C4-2B (cell line): Measurements from ENCODE around the gene ZFAND2A.
"Not testable (repeated sequence)": the region's sequence is repeated elsewhere in the genome, so short reads cannot be mapped to it uniquely, and the experiment has no call there.

Source experiments
- H3K27ac ChIP-seq: fragments of 450-650 bp; 2 replicates; pipeline ENCODE4 v1.5.1; 2017
- ZFX ChIP-seq: fragments of 450-650 bp; IDR thresholded peaks from 2 replicates; pipeline ENCODE4 v1.6.1; 2017
- TF ChIP-seq, protein P1 (sequence below): fragments of 450-650 bp; conservative IDR thresholded peaks from 2 replicates; pipeline ENCODE4 v1.5.1; 2017; ENCODE audit warnings: mild to moderate bottlenecking

The ZFAND2A gene

GRCh38 chr7:1121886-1122831 lies 37.8 kb downstream of the ZFAND2A start:
- no peak for TF ChIP-seq ZFX
- TF ChIP-seq, protein P1, sequence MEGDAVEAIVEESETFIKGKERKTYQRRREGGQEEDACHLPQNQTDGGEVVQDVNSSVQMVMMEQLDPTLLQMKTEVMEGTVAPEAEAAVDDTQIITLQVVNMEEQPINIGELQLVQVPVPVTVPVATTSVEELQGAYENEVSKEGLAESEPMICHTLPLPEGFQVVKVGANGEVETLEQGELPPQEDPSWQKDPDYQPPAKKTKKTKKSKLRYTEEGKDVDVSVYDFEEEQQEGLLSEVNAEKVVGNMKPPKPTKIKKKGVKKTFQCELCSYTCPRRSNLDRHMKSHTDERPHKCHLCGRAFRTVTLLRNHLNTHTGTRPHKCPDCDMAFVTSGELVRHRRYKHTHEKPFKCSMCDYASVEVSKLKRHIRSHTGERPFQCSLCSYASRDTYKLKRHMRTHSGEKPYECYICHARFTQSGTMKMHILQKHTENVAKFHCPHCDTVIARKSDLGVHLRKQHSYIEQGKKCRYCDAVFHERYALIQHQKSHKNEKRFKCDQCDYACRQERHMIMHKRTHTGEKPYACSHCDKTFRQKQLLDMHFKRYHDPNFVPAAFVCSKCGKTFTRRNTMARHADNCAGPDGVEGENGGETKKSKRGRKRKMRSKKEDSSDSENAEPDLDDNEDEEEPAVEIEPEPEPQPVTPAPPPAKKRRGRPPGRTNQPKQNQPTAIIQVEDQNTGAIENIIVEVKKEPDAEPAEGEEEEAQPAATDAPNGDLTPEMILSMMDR = no peak
- no peak overlapping the region for H3K27ac ChIP-seq

DNA sequence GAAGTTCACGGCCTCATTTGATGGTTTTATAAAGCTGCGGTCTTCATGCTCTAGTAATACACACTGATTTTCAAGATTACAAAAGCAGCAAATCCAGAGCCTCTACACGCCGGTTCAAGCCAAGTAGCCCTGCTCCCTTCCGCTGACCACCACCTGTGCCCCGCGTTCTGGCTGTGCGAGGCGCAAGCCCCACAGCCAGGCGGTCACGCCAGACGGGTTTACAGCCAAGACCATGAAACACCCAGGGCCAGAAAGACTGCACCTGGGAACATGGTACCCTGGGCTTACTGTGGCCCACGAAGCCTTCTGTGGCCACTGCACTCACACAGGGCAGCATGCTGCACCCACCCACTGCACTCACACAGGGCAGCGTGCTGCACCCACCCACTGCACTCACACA lies 38.5 kb downstream of the ZFAND2A start:
- H3K27ac ChIP-seq = no peak overlapping the region
- TF ChIP-seq, protein P1 = no peak
- TF ChIP-seq ZFX = no peak

DNA sequence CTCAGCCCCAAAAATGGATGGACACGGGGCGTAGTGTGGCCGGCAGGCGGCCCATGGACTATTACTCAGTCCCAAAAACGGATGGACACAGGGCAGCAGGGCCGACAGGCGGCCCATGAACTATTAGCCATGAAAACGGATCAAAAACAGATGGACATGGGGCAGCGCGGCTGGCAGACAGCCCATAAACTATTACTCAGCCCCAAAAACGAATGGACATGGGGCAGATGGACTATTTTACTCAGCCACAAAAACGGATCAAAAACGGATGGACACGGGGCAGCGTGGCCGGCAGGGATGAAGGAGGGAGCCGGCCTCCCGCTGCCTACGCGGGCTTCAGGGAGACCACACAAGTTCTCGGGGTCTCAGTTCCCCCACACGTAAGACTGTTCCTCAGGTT lies 39.2 kb downstream of the ZFAND2A start:
- no peak for TF ChIP-seq ZFX
- TF ChIP-seq, protein P1 = no peak
- no peak overlapping the region for H3K27ac ChIP-seq

GRCh38 chr7:1119201-1119600 lies 40.8 kb downstream of the ZFAND2A start:
- no peak overlapping the region for H3K27ac ChIP-seq

DNA sequence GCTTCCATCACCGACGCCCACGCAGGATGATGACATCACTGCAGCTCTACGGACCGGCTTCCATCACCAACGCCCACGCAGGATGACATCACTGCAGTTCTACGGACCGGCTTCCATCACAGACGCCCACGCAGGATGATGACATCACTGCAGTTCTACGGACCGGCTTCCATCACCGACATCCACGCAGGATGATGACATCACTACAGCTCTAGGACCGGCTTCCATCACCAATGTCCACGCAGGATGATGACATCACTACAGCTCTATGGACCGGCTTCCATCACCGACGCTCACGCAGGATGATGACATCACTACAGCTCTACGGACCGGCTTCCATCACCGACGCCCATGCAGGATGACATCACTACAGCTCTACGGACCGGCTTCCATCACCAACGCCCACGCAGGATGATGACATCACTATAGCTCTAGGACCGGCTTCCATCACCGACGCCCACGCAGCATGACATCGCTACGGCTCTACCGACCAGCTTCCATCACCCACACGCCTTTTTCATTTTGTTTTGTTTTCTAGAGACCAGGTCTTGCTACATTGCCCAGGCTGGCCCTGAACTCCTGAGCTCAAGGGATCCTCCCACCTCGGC lies 42.6 kb downstream of the ZFAND2A start:
- TF ChIP-seq ZFX = no peak
- TF ChIP-seq, protein P1 = no peak
- no peak overlapping the region for H3K27ac ChIP-seq

More at GRCh38 chr7:1119201-1119600, 40.8 kb downstream of the ZFAND2A start:
- TF ChIP-seq, protein P1 = no peak
- no peak for TF ChIP-seq ZFX

DNA sequence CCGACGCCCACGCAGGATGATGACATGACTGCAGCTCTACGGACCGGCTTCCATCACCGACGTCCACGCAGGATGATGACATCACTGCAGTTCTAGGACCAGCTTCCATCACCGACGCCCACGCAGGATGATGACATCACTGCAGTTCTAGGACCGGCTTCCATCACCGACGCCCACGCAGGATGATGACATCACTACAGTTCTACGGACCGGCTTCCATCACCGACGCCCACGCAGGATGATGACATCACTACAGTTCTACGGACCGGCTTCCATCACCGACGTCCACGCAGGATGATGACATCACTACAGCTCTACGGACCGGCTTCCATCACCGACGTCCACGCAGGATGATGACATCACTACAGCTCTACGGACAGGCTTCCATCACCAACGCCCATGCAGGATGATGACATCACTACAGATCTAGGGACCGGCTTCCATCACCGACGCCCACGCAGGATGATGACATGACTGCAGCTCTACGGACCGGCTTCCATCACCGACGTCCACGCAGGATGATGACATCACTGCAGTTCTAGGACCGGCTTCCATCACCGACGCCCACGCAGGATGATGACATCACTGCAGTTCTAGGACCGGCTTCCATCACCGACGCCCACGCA lies 43.5 kb downstream of the ZFAND2A start:
- not testable (repeated sequence) for H3K27ac ChIP-seq

DNA sequence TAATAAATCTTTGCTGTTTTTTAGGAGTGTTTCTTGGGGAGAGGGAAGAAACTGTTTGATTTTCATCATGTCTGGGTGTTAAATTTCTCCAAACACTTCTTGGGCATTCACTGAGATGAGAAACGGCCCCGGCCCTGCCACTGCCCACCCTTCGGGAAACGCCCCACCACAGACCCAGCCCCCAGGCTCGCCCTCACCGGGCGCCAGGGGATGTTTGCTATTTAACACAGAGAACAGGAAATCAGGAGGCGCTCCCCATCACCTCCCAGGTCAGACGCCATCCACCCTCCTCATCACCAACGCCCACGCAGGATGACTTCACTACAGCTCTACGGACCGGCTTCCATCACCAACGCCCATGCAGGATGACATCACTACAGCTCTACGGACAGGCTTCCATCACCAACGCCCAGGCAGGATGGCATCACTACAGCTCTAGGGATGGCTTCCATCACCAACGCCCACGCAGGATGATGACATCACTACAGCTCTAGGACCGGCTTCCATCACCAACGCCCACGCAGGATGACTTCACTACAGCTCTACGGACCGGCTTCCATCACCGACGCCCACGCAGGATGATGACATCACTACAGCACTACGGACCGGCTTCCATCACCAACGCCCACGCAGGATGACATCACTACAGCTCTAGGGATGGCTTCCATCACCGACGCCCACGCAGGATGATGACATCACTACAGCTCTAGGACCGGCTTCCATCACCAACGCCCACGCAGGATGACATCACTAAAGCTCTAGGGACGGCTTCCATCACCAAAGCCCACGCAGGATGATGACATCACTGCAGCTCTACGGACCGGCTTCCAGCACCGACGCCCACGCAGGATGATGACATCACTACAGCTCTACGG lies 44.6 kb downstream of the ZFAND2A start:
- not testable (repeated sequence) for H3K27ac ChIP-seq
